T47D (cell line): ENCODE results near the gene BCAS3.

ENCODE experiments used
- DNase-seq, 2 experiments: peaks; one replicate each; pipeline versions ENCODE4 v3.0.0 to v3.0.0-alpha.2; 2011 to 2012; ENCODE audit warnings: low read depth in 1 of 2, low spot score in 1 of 2
- JUND ChIP-seq: IDR thresholded peaks from 2 replicates; pipeline ENCODE4 v1.6.1; 2012; ENCODE audit warnings: low read depth
- in situ Hi-C: cut with HindIII; loops from 2 replicates; pipeline ENCODE4 v1.10.0; 2016; ENCODE audit warnings: low sequenced_read_pairs, low pct_unique_long_range_greater_than_20kb

BCAS3 gene

GRCh38 chr17:61368049-61368831, 690.6 kb downstream of the BCAS3 start:
- in situ Hi-C loops = no loop called here
- TF ChIP-seq JUND = no peak
- DNase-seq = no peak

GRCh38 chr17:61368832-61369450, 691.3 kb downstream of the BCAS3 start:
- no peak for DNase-seq
- TF ChIP-seq JUND = no peak
- in situ Hi-C loops = no loop called here

GRCh38 chr17:61369751-61370150, 692.1 kb downstream of the BCAS3 start:
- no peak for DNase-seq
- in situ Hi-C loops = no loop called here
- TF ChIP-seq JUND = no peak

GRCh38 chr17:61371179-61371578, 693.5 kb downstream of the BCAS3 start:
- no peak for TF ChIP-seq JUND
- no peak for DNase-seq
- in situ Hi-C loops = no loop called here

GRCh38 chr17:61371606-61372005, 694.0 kb downstream of the BCAS3 start:
- TF ChIP-seq JUND = no peak
- no peak for DNase-seq
- in situ Hi-C loops = no loop called here

- in situ Hi-C loops = no loop called here
- TF ChIP-seq JUND = no peak
- DNase-seq = no peak
These were observed 694.8 kb downstream of the BCAS3 start for GRCh38 chr17:61372436-61372835.

- DNase-seq = no peak
- no peak for TF ChIP-seq JUND
- in situ Hi-C loops = no loop called here
These were observed 699.5 kb downstream of the BCAS3 start for GRCh38 chr17:61376931-61377838.

- no peak for TF ChIP-seq JUND
- no peak for DNase-seq
- in situ Hi-C loops = no loop called here
These were observed 701.2 kb downstream of the BCAS3 start for GRCh38 chr17:61378658-61379456.

- in situ Hi-C loops = no loop called here
- TF ChIP-seq JUND = no peak
- DNase-seq = no peak
These were observed 702.0 kb downstream of the BCAS3 start for GRCh38 chr17:61379457-61380216.

- no peak for TF ChIP-seq JUND
- no peak for DNase-seq
- in situ Hi-C loops = no loop called here
These were observed 702.7 kb downstream of the BCAS3 start for GRCh38 chr17:61380217-61380835.

GRCh38 chr17:61380836-61381525, 703.3 kb downstream of the BCAS3 start:
- in situ Hi-C loops = no loop called here
- DNase-seq = no peak

More at GRCh38 chr17:61380836-61381525, 703.3 kb downstream of the BCAS3 start:
- TF ChIP-seq JUND = no peak
